Activated naive CD4-positive, alpha-beta T cell treated with anti-CD3 and anti-CD28 coated beads, Interleukin-2, amount 10 ng/mL, durations not matched to agents 7 days and 5 days (primary cell): Measurements from ENCODE around the gene FSTL4.

Experiments used
- CTCF ChIA-PET: fragments of 350-600 bp; sonication (Branson Sonifier 250); formaldehyde crosslinking; loops from one replicate; lab custom pipeline; 2021; ENCODE audit warnings: antibody characterized with exemption; lab: Charles Lee
- DNase-seq: peaks from one replicate; pipeline ENCODE4 v3.0.0-alpha.2; 2020
- H3K27ac Mint-ChIP-seq: one replicate; pipeline ENCODE4 v1.8.0; 2021; ENCODE audit warnings: mild to moderate bottlenecking, moderate library complexity, mixed read lengths
- H3K27me3 Mint-ChIP-seq: one replicate; pipeline ENCODE4 v1.8.0; 2021; ENCODE audit warnings: mild to moderate bottlenecking, mixed read lengths
- H3K36me3 Mint-ChIP-seq: one replicate; pipeline ENCODE4 v1.8.0; 2021; ENCODE audit warnings: mixed read lengths
- H3K4me1 Mint-ChIP-seq: one replicate; pipeline ENCODE4 v1.8.0; 2021; ENCODE audit warnings: mixed read lengths
- H3K4me3 Mint-ChIP-seq: one replicate; pipeline ENCODE4 v1.8.0; 2021; ENCODE audit warnings: mild to moderate bottlenecking, moderate library complexity, mixed read lengths
- H3K9me3 Mint-ChIP-seq: one replicate; pipeline ENCODE4 v1.8.0; 2021; ENCODE audit warnings: mixed read lengths

The FSTL4 gene

DNA sequence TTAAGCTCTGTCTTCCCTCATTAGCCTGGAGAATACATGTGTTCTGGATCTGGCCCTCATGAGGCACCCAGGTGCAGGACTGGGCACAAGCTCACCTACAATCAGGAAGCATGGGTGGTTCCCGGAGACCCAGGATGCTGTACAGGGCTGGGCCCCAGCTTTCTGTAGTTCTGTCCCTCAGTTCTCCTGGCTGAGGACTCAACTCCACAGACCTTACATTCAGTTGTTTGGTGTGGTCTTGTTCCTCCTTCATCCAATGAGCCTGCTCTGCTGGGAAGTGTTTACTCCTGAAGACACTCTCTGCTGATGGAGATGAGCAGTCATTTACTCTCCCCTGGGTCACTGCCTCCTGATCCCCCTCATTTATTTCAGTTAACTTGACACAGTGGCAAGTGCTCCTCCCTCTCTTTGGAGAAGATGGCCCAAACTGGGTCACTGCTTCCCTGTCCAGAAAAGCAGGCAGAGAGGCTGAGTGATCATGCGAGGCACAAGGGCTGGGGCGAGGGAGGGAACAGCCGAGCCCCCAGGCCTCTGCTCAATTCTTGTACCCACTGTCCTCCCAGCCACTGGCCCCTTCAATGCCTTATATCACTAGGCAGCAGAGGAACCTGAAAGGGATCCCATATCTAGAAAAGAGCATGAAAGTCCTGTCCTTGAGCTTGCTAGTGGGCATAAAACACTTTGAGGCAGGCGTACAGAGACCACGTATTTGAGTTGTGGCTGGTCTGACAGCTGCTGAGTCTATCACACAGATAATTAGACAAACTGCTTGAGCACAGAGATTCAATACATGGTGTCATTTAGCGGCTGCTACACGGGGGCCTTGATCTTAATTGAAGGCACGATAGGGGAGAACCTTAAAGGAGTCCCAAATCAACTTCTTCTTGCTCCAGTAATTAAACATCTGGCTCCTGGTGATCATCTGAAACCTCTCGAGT is 221.7 kb downstream of the FSTL4 start:
- H3K36me3 Mint-ChIP-seq = no peaks in the 10 kb centered on the region
- H3K4me3 Mint-ChIP-seq = no peak overlapping the region

GRCh38 chr5:133389066-133389590 is 223.2 kb downstream of the FSTL4 start:
- H3K4me1 Mint-ChIP-seq = no peaks in the 10 kb centered on the region
- no peaks in the 10 kb centered on the region for H3K36me3 Mint-ChIP-seq
- H3K9me3 Mint-ChIP-seq = no peaks in the 10 kb centered on the region
- H3K27me3 Mint-ChIP-seq = peaks cover 32% of the 10 kb centered on the region
- no peak overlapping the region for H3K4me3 Mint-ChIP-seq
- peak; percentile 5 for DNase-seq
- CTCF ChIA-PET = interaction anchor here (1.2 kb wide), 1 partner anchor 480 kb away, joined by 3 read pairs; no protein-coding TSS in a partner anchor
- H3K27ac Mint-ChIP-seq = no peak overlapping the region

More for the DNA sequence above, 221.7 kb downstream of the FSTL4 start:
- H3K9me3 Mint-ChIP-seq = no peaks in the 10 kb centered on the region
- peaks cover 19% of the 10 kb centered on the region for H3K27me3 Mint-ChIP-seq
- CTCF ChIA-PET = interaction anchor here (1.3 kb wide), 1 partner anchor 31 kb away, joined by 4 read pairs; no protein-coding TSS in a partner anchor
- no peak overlapping the region for H3K27ac Mint-ChIP-seq
- no peaks in the 10 kb centered on the region for H3K4me1 Mint-ChIP-seq
- peak; percentile 15 for DNase-seq

DNA sequence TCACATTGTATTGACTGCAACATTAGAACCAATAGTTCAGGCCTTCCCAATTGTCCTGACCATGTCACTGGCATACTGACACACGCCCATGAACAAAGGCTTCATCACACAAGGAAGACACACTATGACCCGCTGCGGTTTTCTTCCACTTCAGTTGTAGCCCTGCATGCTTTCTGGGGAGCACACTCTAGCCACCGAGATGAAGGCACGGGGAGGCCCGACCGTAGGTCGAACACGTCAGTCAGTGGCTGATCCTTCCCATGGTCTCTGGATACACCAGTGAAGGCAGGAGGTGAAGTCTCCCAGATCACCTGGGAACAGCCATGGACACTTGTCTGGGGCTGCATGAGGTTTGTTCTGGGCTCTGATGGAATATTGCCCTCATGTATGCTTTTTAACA is 224.7 kb downstream of the FSTL4 start:
- CTCF ChIA-PET = no interaction called here
- Mint-ChIP-seq H3K4me3 (no peak overlapping the region), H3K36me3 (no peaks in the 10 kb centered on the region), H3K27ac (no peak overlapping the region), H3K4me1 (no peaks in the 10 kb centered on the region), H3K27me3 (peaks cover 43% of the 10 kb centered on the region), H3K9me3 (no peaks in the 10 kb centered on the region)
- DNase-seq = peak; percentile 14

- Mint-ChIP-seq H3K36me3 (no peaks in the 10 kb centered on the region), H3K27me3 (peaks cover 43% of the 10 kb centered on the region), H3K9me3 (no peaks in the 10 kb centered on the region), H3K4me1 (no peaks in the 10 kb centered on the region), H3K27ac (no peak overlapping the region), H3K4me3 (no peak overlapping the region)
- DNase-seq = peak; percentile 7
- CTCF ChIA-PET = no interaction called here
These were observed 225.2 kb downstream of the FSTL4 start for GRCh38 chr5:133387091-133387490.

GRCh38 chr5:133386662-133387061 is 225.7 kb downstream of the FSTL4 start:
- H3K36me3 Mint-ChIP-seq = no peaks in the 10 kb centered on the region
- no peak overlapping the region for H3K4me3 Mint-ChIP-seq
- CTCF ChIA-PET = no interaction called here
- H3K27ac Mint-ChIP-seq = no peak overlapping the region
- peaks cover 43% of the 10 kb centered on the region for H3K27me3 Mint-ChIP-seq
- H3K9me3 Mint-ChIP-seq = no peaks in the 10 kb centered on the region
- H3K4me1 Mint-ChIP-seq = no peaks in the 10 kb centered on the region
- peak; percentile 4 for DNase-seq

DNA sequence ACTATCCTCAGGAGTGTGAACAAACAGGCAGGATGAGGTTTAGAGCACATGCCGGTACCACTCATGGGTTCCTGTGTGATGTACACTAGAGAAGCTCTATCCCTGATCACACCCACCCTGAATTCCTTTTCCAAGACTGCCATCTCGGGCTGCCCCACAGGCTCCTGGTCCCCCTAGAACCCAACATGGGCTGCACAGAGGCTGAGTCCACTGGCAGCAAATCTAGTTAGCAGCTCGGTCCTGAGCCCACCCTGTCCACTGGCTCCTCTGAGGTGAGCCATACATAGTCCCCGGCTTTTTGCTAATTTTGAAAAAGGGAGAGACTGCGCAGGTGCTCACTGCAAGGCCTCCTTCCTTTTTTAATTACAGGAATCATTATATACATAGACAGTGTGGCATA is 227.0 kb downstream of the FSTL4 start:
- CTCF ChIA-PET = no interaction called here
- peak; percentile 11 for DNase-seq
- Mint-ChIP-seq H3K27me3 (peaks cover 42% of the 10 kb centered on the region), H3K36me3 (no peaks in the 10 kb centered on the region), H3K27ac (no peak overlapping the region), H3K9me3 (no peaks in the 10 kb centered on the region), H3K4me3 (no peak overlapping the region), H3K4me1 (no peaks in the 10 kb centered on the region)

DNA sequence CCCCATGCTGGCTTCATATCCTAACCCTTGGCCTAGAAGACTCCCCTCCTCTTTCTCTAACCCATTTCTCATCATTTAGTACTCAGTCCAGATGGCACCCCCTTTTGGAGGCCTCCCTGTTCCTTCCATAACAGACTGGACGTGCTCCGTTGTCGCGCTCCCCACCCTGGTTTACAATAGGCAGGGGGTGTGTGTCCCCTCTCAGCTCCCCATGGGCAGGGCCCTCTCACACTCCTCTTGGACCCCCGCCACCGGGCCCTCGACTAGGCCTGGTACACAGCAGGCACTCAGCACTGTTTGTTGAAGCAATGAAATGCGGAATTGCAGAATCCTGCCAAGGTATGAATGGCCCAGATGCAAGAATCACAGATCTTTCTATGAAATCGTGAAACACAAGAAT is 227.4 kb downstream of the FSTL4 start:
- H3K27ac Mint-ChIP-seq = no peak overlapping the region
- DNase-seq = peak; percentile 5
- no peaks in the 10 kb centered on the region for H3K4me1 Mint-ChIP-seq
- H3K27me3 Mint-ChIP-seq = peaks cover 39% of the 10 kb centered on the region
- no peaks in the 10 kb centered on the region for H3K36me3 Mint-ChIP-seq
- H3K4me3 Mint-ChIP-seq = no peak overlapping the region
- CTCF ChIA-PET = no interaction called here
- H3K9me3 Mint-ChIP-seq = no peaks in the 10 kb centered on the region

- Mint-ChIP-seq H3K36me3 (no peaks in the 10 kb centered on the region), H3K27me3 (peaks cover 35% of the 10 kb centered on the region), H3K4me3 (no peak overlapping the region), H3K9me3 (no peaks in the 10 kb centered on the region), H3K27ac (no peak overlapping the region), H3K4me1 (no peaks in the 10 kb centered on the region)
- CTCF ChIA-PET = no interaction called here
- peak; percentile 7 for DNase-seq
These were observed 228.1 kb downstream of the FSTL4 start for GRCh38 chr5:133384120-133384855.

GRCh38 chr5:133383580-133383939 is 228.8 kb downstream of the FSTL4 start:
- no peak for DNase-seq
- Mint-ChIP-seq H3K27ac (no peak overlapping the region), H3K36me3 (no peaks in the 10 kb centered on the region), H3K4me3 (no peak overlapping the region), H3K27me3 (peaks cover 31% of the 10 kb centered on the region), H3K4me1 (no peaks in the 10 kb centered on the region), H3K9me3 (no peaks in the 10 kb centered on the region)
- CTCF ChIA-PET = no interaction called here

DNA sequence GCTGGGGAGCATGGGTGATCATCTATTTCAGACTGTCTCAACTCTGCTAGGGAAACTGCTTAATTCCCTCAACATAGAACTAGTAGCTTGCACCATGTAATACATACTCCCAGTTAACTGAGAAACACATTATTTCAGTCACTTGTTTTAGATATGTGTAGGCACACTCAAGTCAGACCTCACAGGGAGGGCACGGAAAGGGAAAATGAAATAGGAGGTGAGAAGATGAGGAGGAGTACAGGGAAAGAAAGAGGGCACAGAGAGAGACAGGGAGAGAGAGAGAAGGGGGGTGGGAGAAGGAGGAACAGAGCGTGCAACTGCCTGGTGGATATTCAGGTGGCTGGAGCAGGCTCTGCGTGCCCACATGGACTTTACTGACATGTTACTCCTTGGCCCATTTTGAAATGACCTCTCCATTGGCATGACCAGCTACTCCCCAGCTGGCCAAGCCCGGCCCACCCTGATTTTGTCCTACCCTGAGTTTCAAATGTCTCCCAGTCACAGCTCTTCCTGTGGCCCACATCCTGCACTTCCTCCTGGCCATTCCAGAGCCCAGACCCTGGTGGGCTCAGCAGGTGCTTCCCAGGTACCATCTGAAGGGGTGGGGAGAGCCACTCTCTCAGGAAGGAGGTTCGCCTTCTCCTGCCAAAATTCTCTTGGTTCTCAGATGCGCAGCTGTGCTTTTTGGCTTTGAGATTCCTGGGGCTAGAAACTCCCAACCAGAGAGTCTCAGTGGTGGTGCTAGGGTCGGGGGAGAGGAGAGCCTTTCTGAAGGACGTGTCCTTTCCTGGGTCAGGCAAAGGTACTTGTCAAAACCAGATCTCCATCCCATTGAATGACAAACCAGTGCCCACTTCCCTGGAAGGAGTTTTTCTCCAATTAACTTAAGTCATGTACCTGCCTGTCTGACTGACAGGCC is 229.4 kb downstream of the FSTL4 start:
- Mint-ChIP-seq H3K4me3 (no peak overlapping the region), H3K4me1 (no peaks in the 10 kb centered on the region), H3K36me3 (no peaks in the 10 kb centered on the region), H3K9me3 (peaks cover under 1% of the 10 kb centered on the region), H3K27ac (no peak overlapping the region), H3K27me3 (peaks cover 31% of the 10 kb centered on the region)
- DNase-seq = peak; percentile 2
- CTCF ChIA-PET = no interaction called here

- Mint-ChIP-seq H3K4me3 (no peak overlapping the region), H3K36me3 (no peaks in the 10 kb centered on the region), H3K27me3 (peaks cover 34% of the 10 kb centered on the region), H3K27ac (no peak overlapping the region), H3K4me1 (no peaks in the 10 kb centered on the region), H3K9me3 (peaks cover 11% of the 10 kb centered on the region)
- DNase-seq = no peak
- CTCF ChIA-PET = no interaction called here
These were observed 230.6 kb downstream of the FSTL4 start for GRCh38 chr5:133381571-133382365.

DNA sequence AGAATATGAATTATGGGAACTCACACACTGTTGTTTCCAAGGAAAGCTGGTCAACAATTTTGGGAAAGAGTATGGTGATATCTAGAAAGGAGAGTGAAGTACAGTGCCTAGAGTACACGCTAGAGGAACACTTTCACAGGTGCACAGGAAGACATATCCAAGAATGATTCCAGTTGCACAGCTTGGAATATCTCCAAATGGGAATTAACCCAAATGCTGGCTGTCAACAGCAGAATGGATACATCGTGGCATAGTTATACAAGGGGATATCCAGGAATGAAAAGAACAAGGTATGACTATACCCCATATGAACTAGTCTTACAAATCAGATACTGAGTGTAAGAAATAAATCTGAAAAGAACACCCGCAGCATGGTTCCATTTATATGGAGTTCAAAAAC is 231.3 kb downstream of the FSTL4 start:
- H3K27me3 Mint-ChIP-seq = peaks cover 34% of the 10 kb centered on the region
- H3K4me3 Mint-ChIP-seq = no peak overlapping the region
- no peaks in the 10 kb centered on the region for H3K4me1 Mint-ChIP-seq
- DNase-seq = no peak
- H3K27ac Mint-ChIP-seq = no peak overlapping the region
- peaks cover 11% of the 10 kb centered on the region for H3K9me3 Mint-ChIP-seq
- CTCF ChIA-PET = no interaction called here
- no peaks in the 10 kb centered on the region for H3K36me3 Mint-ChIP-seq

DNA sequence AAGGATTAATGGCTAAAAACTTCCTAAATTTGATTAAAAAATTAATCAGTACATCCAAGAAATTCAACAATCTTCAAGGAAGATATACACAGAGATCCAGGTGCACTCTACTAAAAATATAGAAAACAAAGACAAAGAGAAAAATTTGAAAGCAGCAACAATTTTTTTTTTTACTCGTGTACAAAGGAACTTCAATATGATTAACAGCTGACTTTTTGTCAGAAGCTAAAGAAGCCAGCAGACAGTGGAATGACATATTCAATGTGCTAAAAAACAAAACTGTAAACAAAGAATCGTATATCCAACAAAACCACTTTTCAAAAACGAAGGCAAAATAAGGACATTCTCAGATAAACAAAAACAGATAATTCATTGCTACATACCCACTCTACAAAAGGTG is 234.6 kb downstream of the FSTL4 start:
- H3K36me3 Mint-ChIP-seq = no peaks in the 10 kb centered on the region
- no peak for DNase-seq
- H3K4me3 Mint-ChIP-seq = no peak overlapping the region
- CTCF ChIA-PET = no interaction called here
- no peaks in the 10 kb centered on the region for H3K4me1 Mint-ChIP-seq
- H3K9me3 Mint-ChIP-seq = peaks cover 11% of the 10 kb centered on the region
- H3K27me3 Mint-ChIP-seq = peaks cover 10% of the 10 kb centered on the region
- no peak overlapping the region for H3K27ac Mint-ChIP-seq
